Neural cell (in vitro differentiated cells): ENCODE data around the gene INSM2. TPM values are rescaled to one million over a fixed set of nuclear protein-coding genes. Genes with fewer than 3 reads are reported as not detected.

Source experiments
- H2AFZ ChIP-seq: fragments of 200-600, 300-800 bp; sonication (generic), shearing (Covaris generic); 2 replicates; pipeline ENCODE4 v1.6.0; 2014; ENCODE audit warnings: low read depth, mild to moderate bottlenecking, antibody characterized with exemption, low read length, moderate library complexity
- H3F3A ChIP-seq: fragments of 200-600 bp; shearing (Covaris generic); 2 replicates; pipeline ENCODE4 v1.6.1; 2016; ENCODE audit warnings: mild to moderate bottlenecking, moderate library complexity, mixed read lengths, antibody characterized with exemption, low read length; ENCODE audit not compliant: insufficient read depth, poor library complexity, severe bottlenecking
- H3K27ac ChIP-seq: fragments of 200-600, 300-800 bp; sonication (generic), shearing (Covaris generic); 2 replicates; pipeline ENCODE4 v1.5.1; 2014; ENCODE audit warnings: mild to moderate bottlenecking, low read length, moderate library complexity
- H3K27me3 ChIP-seq: fragments of 300-800, 200-600 bp; sonication (generic), shearing (Covaris generic); 2 replicates; pipeline ENCODE4 v1.6.0; 2014; ENCODE audit warnings: mild to moderate bottlenecking, low read depth, low read length, moderate library complexity; ENCODE audit not compliant: insufficient read depth
- H3K36me3 ChIP-seq: fragments of 300-800, 200-600 bp; sonication (generic), shearing (Covaris generic); 2 replicates; pipeline ENCODE4 v1.5.1; 2014; ENCODE audit warnings: mild to moderate bottlenecking, antibody characterized with exemption, low read length, moderate library complexity; ENCODE audit not compliant: insufficient read depth
- H3K4me2 ChIP-seq: fragments of 300-800, 200-600 bp; sonication (generic), shearing (Covaris generic); 2 replicates; pipeline ENCODE4 v1.6.0; 2014; ENCODE audit warnings: mild to moderate bottlenecking, low read length
- H3K4me3 ChIP-seq: fragments of 300-800, 200-600 bp; sonication (generic), shearing (Covaris generic); 2 replicates; pipeline ENCODE4 v1.5.1; 2014; ENCODE audit warnings: mild to moderate bottlenecking, low read length, moderate library complexity
- H3K79me2 ChIP-seq: fragments of 200-600 bp; shearing (Covaris generic); replicated peaks from 2 replicates; pipeline ENCODE4 v1.6.0; 2014; ENCODE audit warnings: mild to moderate bottlenecking, low read length, moderate library complexity; ENCODE audit not compliant: insufficient read depth
- H3K9ac ChIP-seq: fragments of 300-800, 200-600 bp; sonication (generic), shearing (Covaris generic); 2 replicates; pipeline ENCODE4 v1.6.1; 2016; ENCODE audit warnings: mild to moderate bottlenecking, low read length, mixed read lengths
- H3K9me2 ChIP-seq: fragments of 200-600 bp; shearing (Covaris generic); 2 replicates; pipeline ENCODE4 v1.6.1; 2016; ENCODE audit warnings: mild to moderate bottlenecking, low read length, mixed read lengths; ENCODE audit not compliant: insufficient read depth
- H3K9me3 ChIP-seq: fragments of 200-600, 300-800 bp; sonication (generic), shearing (Covaris generic); 2 replicates; pipeline ENCODE4 v1.6.1; 2016; ENCODE audit warnings: mild to moderate bottlenecking, mixed run types, low read length, moderate library complexity, mixed read lengths
- H4K20me1 ChIP-seq: fragments of 200-600 bp; shearing (Covaris generic); 2 replicates; pipeline ENCODE4 v1.6.1; 2016; ENCODE audit warnings: mild to moderate bottlenecking, mixed run types; ENCODE audit not compliant: insufficient read depth
- EP300 ChIP-seq: fragments of 450-650 bp; conservative IDR thresholded peaks from 2 replicates; pipeline ENCODE4 v1.6.1; 2014; ENCODE audit warnings: antibody characterized with exemption, mild to moderate bottlenecking, moderate library complexity; ENCODE audit not compliant: poor library complexity, severe bottlenecking
- EZH2 ChIP-seq: fragments of 200-600, 300-800 bp; shearing (Covaris generic), sonication (generic); IDR thresholded peaks from 2 replicates; pipeline ENCODE4 v1.6.1; 2014; ENCODE audit warnings: antibody characterized with exemption, low read length, borderline replicate concordance, mild to moderate bottlenecking; ENCODE audit not compliant: insufficient read depth, poor library complexity, severe bottlenecking
- MXI1 ChIP-seq: fragments of 450-650 bp; conservative IDR thresholded peaks from 2 replicates; pipeline ENCODE4 v1.6.1; 2014; ENCODE audit warnings: antibody characterized with exemption, mild to moderate bottlenecking; ENCODE audit not compliant: poor library complexity, severe bottlenecking
- POLR2AphosphoS5 ChIP-seq: IDR thresholded peaks from 2 replicates; pipeline ENCODE4 v1.6.1; 2012
- RAD21 ChIP-seq: fragments of 450-650 bp; conservative IDR thresholded peaks from 2 replicates; pipeline ENCODE4 v1.6.1; 2014; ENCODE audit warnings: antibody characterized with exemption, mild to moderate bottlenecking, moderate library complexity
- SMC3 ChIP-seq: fragments of 450-650 bp; conservative IDR thresholded peaks from 2 replicates; pipeline ENCODE4 v1.6.1; 2014; ENCODE audit warnings: antibody characterized with exemption, mild to moderate bottlenecking, moderate library complexity; ENCODE audit not compliant: poor library complexity
- TAF1 ChIP-seq: IDR thresholded peaks from 2 replicates; pipeline ENCODE4 v1.6.1; 2012; ENCODE audit warnings: low read depth
- polyA plus RNA-seq: library from polyadenylated mRNA; depleted of rRNA; stranded (reverse); fragments of >200 nt; gene quantifications from 2 replicates; pipeline ENCODE4 v1.2.3, GENCODE V29; 2014
- TF ChIP-seq, protein P1 (sequence below): fragments of 450-650 bp; IDR thresholded peaks from 2 replicates; pipeline ENCODE4 v1.5.1; 2014; ENCODE audit warnings: antibody characterized with exemption, mild to moderate bottlenecking, moderate library complexity; ENCODE audit not compliant: poor library complexity, severe bottlenecking
- TF ChIP-seq, protein P2 (sequence below): IDR thresholded peaks from 2 replicates; pipeline ENCODE4 v1.6.1; 2012; ENCODE audit warnings: borderline replicate concordance

The INSM2 gene
- polyA plus RNA-seq, 1 donor from 2014 or later: 2.4 TPM

DNA sequence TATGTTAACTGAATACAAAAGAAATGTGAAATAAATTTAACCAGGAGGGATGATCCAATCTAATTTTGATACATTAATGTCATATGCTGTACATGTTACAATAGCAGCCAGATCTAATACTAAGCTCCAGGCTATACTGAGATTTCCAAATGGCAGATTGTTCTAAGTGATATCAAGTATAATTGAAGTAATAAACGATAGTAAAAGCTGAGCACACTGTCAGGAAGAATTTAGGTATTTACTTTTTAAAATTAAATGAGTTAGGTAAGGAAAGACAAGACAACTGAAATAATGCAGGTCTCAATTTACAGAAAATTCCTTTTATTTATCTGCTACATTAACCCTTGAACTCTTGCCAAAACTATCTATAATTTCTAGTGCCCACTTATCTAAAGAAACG, 39.9 kb downstream of the INSM2 start:
- no peaks in the 10 kb centered on the region for H3K27me3 ChIP-seq
- no peaks in the 10 kb centered on the region for H3K9me3 ChIP-seq
- no peak overlapping the region for H3K9ac ChIP-seq
- H3K4me3 ChIP-seq: no peak overlapping the region
- TF ChIP-seq MXI1 (no peak), EP300 (no peak), TAF1 (no peak), RAD21 (no peak), POLR2AphosphoS5 (no peak)
- TF ChIP-seq, protein P1, sequence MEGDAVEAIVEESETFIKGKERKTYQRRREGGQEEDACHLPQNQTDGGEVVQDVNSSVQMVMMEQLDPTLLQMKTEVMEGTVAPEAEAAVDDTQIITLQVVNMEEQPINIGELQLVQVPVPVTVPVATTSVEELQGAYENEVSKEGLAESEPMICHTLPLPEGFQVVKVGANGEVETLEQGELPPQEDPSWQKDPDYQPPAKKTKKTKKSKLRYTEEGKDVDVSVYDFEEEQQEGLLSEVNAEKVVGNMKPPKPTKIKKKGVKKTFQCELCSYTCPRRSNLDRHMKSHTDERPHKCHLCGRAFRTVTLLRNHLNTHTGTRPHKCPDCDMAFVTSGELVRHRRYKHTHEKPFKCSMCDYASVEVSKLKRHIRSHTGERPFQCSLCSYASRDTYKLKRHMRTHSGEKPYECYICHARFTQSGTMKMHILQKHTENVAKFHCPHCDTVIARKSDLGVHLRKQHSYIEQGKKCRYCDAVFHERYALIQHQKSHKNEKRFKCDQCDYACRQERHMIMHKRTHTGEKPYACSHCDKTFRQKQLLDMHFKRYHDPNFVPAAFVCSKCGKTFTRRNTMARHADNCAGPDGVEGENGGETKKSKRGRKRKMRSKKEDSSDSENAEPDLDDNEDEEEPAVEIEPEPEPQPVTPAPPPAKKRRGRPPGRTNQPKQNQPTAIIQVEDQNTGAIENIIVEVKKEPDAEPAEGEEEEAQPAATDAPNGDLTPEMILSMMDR: no peak
- H3K4me2 ChIP-seq: no peak overlapping the region
- H2AFZ ChIP-seq: no peak overlapping the region
- no peaks in the 10 kb centered on the region for H4K20me1 ChIP-seq
- H3K27ac ChIP-seq: no peak overlapping the region
- H3K79me2 ChIP-seq: no peaks in the 10 kb centered on the region
- H3K36me3 ChIP-seq: no peaks in the 10 kb centered on the region
- no peaks in the 10 kb centered on the region for H3F3A ChIP-seq
- no peaks in the 10 kb centered on the region for H3K9me2 ChIP-seq

DNA sequence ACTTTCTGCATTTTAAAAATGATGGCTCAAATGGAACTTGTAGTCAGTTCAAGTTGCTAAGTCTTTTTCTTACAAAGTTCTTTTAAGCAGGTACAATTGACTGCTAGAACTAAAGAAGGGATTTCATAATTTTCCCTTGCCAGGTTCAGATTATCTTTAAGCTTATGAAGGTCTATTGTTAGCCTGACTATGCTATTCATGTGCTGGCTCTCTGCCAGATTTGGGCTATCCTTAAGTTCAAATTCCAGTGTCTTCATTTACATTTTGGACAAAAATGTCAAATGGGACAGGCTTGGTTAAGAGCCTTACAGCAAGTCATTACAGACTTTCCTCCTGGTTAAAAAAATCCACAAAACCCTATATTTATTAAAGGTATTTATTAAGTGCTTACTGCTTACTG, 42.3 kb downstream of the INSM2 start:
- no peaks in the 10 kb centered on the region for H3F3A ChIP-seq
- H2AFZ ChIP-seq: no peak overlapping the region
- no peak overlapping the region for H3K9ac ChIP-seq
- H3K27me3 ChIP-seq: no peaks in the 10 kb centered on the region
- no peaks in the 10 kb centered on the region for H3K9me2 ChIP-seq
- TF ChIP-seq, protein P1: no peak
- TF ChIP-seq SMC3: no peak
- no peak for TF ChIP-seq RAD21
- TF ChIP-seq, protein P2, sequence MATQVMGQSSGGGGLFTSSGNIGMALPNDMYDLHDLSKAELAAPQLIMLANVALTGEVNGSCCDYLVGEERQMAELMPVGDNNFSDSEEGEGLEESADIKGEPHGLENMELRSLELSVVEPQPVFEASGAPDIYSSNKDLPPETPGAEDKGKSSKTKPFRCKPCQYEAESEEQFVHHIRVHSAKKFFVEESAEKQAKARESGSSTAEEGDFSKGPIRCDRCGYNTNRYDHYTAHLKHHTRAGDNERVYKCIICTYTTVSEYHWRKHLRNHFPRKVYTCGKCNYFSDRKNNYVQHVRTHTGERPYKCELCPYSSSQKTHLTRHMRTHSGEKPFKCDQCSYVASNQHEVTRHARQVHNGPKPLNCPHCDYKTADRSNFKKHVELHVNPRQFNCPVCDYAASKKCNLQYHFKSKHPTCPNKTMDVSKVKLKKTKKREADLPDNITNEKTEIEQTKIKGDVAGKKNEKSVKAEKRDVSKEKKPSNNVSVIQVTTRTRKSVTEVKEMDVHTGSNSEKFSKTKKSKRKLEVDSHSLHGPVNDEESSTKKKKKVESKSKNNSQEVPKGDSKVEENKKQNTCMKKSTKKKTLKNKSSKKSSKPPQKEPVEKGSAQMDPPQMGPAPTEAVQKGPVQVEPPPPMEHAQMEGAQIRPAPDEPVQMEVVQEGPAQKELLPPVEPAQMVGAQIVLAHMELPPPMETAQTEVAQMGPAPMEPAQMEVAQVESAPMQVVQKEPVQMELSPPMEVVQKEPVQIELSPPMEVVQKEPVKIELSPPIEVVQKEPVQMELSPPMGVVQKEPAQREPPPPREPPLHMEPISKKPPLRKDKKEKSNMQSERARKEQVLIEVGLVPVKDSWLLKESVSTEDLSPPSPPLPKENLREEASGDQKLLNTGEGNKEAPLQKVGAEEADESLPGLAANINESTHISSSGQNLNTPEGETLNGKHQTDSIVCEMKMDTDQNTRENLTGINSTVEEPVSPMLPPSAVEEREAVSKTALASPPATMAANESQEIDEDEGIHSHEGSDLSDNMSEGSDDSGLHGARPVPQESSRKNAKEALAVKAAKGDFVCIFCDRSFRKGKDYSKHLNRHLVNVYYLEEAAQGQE: no peak
- TF ChIP-seq MXI1: no peak
- TF ChIP-seq EP300: no peak
- no peak for TF ChIP-seq TAF1
- TF ChIP-seq EZH2: no peak
- H4K20me1 ChIP-seq: no peaks in the 10 kb centered on the region
- no peaks in the 10 kb centered on the region for H3K79me2 ChIP-seq
- H3K27ac ChIP-seq: no peak overlapping the region
- H3K4me3 ChIP-seq: no peak overlapping the region
- H3K36me3 ChIP-seq: no peaks in the 10 kb centered on the region
- no peak overlapping the region for H3K4me2 ChIP-seq
- no peaks in the 10 kb centered on the region for H3K9me3 ChIP-seq
